Measurements from ENCODE around the gene PMFBP1. TPM values are rescaled to one million over a fixed set of nuclear protein-coding genes. Genes with fewer than 3 reads are reported as not detected.

PMFBP1 gene
- polyA plus RNA-seq, 1 donor: 4.7 TPM

DNA sequence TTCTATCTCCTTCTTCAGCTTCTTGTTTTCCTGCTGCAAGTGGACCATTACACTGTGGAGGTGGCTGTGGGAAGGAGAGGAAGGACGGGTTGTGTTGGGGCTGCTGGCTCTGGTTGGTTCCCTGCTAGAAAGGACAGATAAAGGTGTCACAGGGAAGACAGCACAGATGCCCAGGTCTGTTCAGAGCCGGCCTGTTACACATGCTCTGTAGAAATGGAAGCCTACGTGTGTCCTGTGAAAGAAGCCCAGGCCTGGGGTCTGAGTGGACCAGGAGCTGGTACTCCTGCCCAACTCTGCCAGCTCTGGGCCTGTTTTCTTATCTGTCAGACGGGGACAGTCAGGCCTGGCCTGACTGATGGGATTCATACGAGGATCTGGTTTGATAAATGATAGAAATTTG lies 51.9 kb downstream of the PMFBP1 start:
- H3K27me3 ChIP-seq (ENCODE audit: control insufficient read depth, insufficient read depth, low read length): no peaks in the 10 kb centered on the region
- no peak overlapping the region for H3K27ac ChIP-seq (ENCODE audit: low read length)
- H3K9me3 ChIP-seq (ENCODE audit: control insufficient read depth, low read depth, low read length): no peaks in the 10 kb centered on the region
- WGBS (ENCODE audit: insufficient coverage, low lambda C conversion rate): no CpG with 5 or more reads among the region's 5 CpGs
- no peaks in the 10 kb centered on the region for H3K36me3 ChIP-seq (ENCODE audit: control insufficient read depth, insufficient read depth, low read length)
- peaks cover under 1% of the 10 kb centered on the region for H3K4me1 ChIP-seq (ENCODE audit: control insufficient read depth, insufficient read depth, low read length)
- no peak for DNase-seq
- H3K4me3 ChIP-seq (ENCODE audit: low read length): no peak overlapping the region

DNA sequence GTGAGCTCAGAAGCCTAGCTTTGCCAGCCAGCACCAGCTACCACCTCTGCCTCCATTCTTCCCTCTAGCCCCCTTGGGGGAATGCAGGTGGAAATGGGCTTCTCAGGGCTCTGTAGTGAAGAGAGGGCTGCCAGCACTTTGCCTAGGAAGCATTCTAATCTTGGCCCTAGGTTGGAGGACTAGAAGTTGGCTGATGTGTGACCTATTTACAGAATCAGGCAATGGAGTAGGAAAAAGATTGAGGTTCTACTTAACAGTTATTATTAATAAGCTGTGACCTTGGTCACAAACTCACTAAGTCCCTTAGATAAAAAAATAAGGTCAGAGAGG lies 58.4 kb downstream of the PMFBP1 start:
- no peak for DNase-seq
- peaks cover 7% of the 10 kb centered on the region for H3K9me3 ChIP-seq (ENCODE audit: control insufficient read depth, low read depth, low read length)
- peaks cover 41% of the 10 kb centered on the region for H3K36me3 ChIP-seq (ENCODE audit: control insufficient read depth, insufficient read depth, low read length)
- no peak overlapping the region for H3K4me3 ChIP-seq (ENCODE audit: low read length)
- H3K27me3 ChIP-seq (ENCODE audit: control insufficient read depth, insufficient read depth, low read length): no peaks in the 10 kb centered on the region
- H3K27ac ChIP-seq (ENCODE audit: low read length): no peak overlapping the region
- peaks cover 2% of the 10 kb centered on the region for H3K4me1 ChIP-seq (ENCODE audit: control insufficient read depth, insufficient read depth, low read length)

- no peaks in the 10 kb centered on the region for H3K27me3 ChIP-seq (ENCODE audit: control insufficient read depth, insufficient read depth, low read length)
- no peak overlapping the region for H3K27ac ChIP-seq (ENCODE audit: low read length)
- DNase-seq: no peak
- H3K4me3 ChIP-seq (ENCODE audit: low read length): no peak overlapping the region
- H3K4me1 ChIP-seq (ENCODE audit: control insufficient read depth, insufficient read depth, low read length): peaks cover 2% of the 10 kb centered on the region
- no CpG with 5 or more reads among the region's 7 CpGs for WGBS (ENCODE audit: insufficient coverage, low lambda C conversion rate)
- H3K9me3 ChIP-seq (ENCODE audit: control insufficient read depth, low read depth, low read length): peaks cover 7% of the 10 kb centered on the region
- peaks cover 46% of the 10 kb centered on the region for H3K36me3 ChIP-seq (ENCODE audit: control insufficient read depth, insufficient read depth, low read length)
Observed at GRCh38 chr16:72112906-72113615, 58.9 kb downstream of the PMFBP1 start.

- Histone ChIP-seq H3K27me3 (ENCODE audit: control insufficient read depth, insufficient read depth, low read length) (no peaks in the 10 kb centered on the region), H3K4me3 (ENCODE audit: low read length) (no peak overlapping the region), H3K27ac (ENCODE audit: low read length) (no peak overlapping the region), H3K9me3 (ENCODE audit: control insufficient read depth, low read depth, low read length) (peaks cover 7% of the 10 kb centered on the region), H3K36me3 (ENCODE audit: control insufficient read depth, insufficient read depth, low read length) (peaks cover 52% of the 10 kb centered on the region), H3K4me1 (ENCODE audit: control insufficient read depth, insufficient read depth, low read length) (peaks cover 2% of the 10 kb centered on the region)
- DNase-seq: no peak
- no CpG with 5 or more reads among the region's 15 CpGs for WGBS (ENCODE audit: insufficient coverage, low lambda C conversion rate)
Observed at GRCh38 chr16:72112452-72112792, 59.5 kb downstream of the PMFBP1 start.

- Histone ChIP-seq H3K9me3 (ENCODE audit: control insufficient read depth, low read depth, low read length) (peaks cover 7% of the 10 kb centered on the region), H3K36me3 (ENCODE audit: control insufficient read depth, insufficient read depth, low read length) (peaks cover 57% of the 10 kb centered on the region), H3K4me1 (ENCODE audit: control insufficient read depth, insufficient read depth, low read length) (peaks cover 2% of the 10 kb centered on the region), H3K27me3 (ENCODE audit: control insufficient read depth, insufficient read depth, low read length) (no peaks in the 10 kb centered on the region), H3K4me3 (ENCODE audit: low read length) (no peak overlapping the region), H3K27ac (ENCODE audit: low read length) (no peak overlapping the region)
- DNase-seq: peak; percentile 43 to 70
- no CpG with 5 or more reads among the region's 19 CpGs for WGBS (ENCODE audit: insufficient coverage, low lambda C conversion rate)
Observed at GRCh38 chr16:72111657-72112451, 60.1 kb downstream of the PMFBP1 start.

GRCh38 chr16:72110662-72111615 lies 61.0 kb downstream of the PMFBP1 start:
- peaks cover 7% of the 10 kb centered on the region for H3K9me3 ChIP-seq (ENCODE audit: control insufficient read depth, low read depth, low read length)
- 100% methylated on average over 1 of the region's 23 CpGs for WGBS (ENCODE audit: insufficient coverage, low lambda C conversion rate)
- no peak for DNase-seq
- peaks cover 2% of the 10 kb centered on the region for H3K4me1 ChIP-seq (ENCODE audit: control insufficient read depth, insufficient read depth, low read length)
- H3K36me3 ChIP-seq (ENCODE audit: control insufficient read depth, insufficient read depth, low read length): peaks cover 66% of the 10 kb centered on the region
- H3K4me3 ChIP-seq (ENCODE audit: low read length): no peak overlapping the region
- no peak overlapping the region for H3K27ac ChIP-seq (ENCODE audit: low read length)
- no peaks in the 10 kb centered on the region for H3K27me3 ChIP-seq (ENCODE audit: control insufficient read depth, insufficient read depth, low read length)

- Histone ChIP-seq H3K9me3 (ENCODE audit: control insufficient read depth, low read depth, low read length) (peaks cover 7% of the 10 kb centered on the region), H3K36me3 (ENCODE audit: control insufficient read depth, insufficient read depth, low read length) (peaks cover 74% of the 10 kb centered on the region), H3K27ac (ENCODE audit: low read length) (no peak overlapping the region), H3K4me1 (ENCODE audit: control insufficient read depth, insufficient read depth, low read length) (peaks cover 2% of the 10 kb centered on the region), H3K4me3 (ENCODE audit: low read length) (no peak overlapping the region), H3K27me3 (ENCODE audit: control insufficient read depth, insufficient read depth, low read length) (no peaks in the 10 kb centered on the region)
- no peak for DNase-seq
- 100% methylated on average over 2 of the region's 12 CpGs for WGBS (ENCODE audit: insufficient coverage, low lambda C conversion rate)
Observed at GRCh38 chr16:72109966-72110530, 61.9 kb downstream of the PMFBP1 start.

DNA sequence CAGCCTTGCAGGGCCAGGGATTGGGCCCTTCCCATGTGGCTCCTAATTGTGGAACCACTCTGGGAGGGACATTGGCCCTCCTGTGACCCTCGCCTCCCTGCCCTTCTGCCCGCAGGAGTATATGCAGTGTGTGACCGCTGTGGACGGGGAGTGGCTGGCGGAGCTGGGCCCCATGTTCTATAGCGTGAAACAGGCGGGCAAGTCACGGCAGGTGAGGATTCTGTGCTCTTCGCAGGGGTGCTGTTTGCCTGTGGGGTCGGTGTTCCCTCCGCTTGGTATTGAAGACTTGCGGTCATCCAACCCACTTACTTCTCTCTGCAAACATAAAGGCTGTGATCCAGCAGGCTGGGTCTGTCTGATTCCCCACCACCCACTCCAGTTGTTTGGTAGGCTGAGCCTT lies 62.7 kb downstream of the PMFBP1 start:
- DNase-seq: no peak
- H3K9me3 ChIP-seq (ENCODE audit: control insufficient read depth, low read depth, low read length): peaks cover 7% of the 10 kb centered on the region
- no peak overlapping the region for H3K4me3 ChIP-seq (ENCODE audit: low read length)
- H3K27ac ChIP-seq (ENCODE audit: low read length): no peak overlapping the region
- no CpG with 5 or more reads among the region's 12 CpGs for WGBS (ENCODE audit: insufficient coverage, low lambda C conversion rate)
- H3K27me3 ChIP-seq (ENCODE audit: control insufficient read depth, insufficient read depth, low read length): no peaks in the 10 kb centered on the region
- H3K36me3 ChIP-seq (ENCODE audit: control insufficient read depth, insufficient read depth, low read length): peaks cover 82% of the 10 kb centered on the region
- H3K4me1 ChIP-seq (ENCODE audit: control insufficient read depth, insufficient read depth, low read length): peaks cover 2% of the 10 kb centered on the region

DNA sequence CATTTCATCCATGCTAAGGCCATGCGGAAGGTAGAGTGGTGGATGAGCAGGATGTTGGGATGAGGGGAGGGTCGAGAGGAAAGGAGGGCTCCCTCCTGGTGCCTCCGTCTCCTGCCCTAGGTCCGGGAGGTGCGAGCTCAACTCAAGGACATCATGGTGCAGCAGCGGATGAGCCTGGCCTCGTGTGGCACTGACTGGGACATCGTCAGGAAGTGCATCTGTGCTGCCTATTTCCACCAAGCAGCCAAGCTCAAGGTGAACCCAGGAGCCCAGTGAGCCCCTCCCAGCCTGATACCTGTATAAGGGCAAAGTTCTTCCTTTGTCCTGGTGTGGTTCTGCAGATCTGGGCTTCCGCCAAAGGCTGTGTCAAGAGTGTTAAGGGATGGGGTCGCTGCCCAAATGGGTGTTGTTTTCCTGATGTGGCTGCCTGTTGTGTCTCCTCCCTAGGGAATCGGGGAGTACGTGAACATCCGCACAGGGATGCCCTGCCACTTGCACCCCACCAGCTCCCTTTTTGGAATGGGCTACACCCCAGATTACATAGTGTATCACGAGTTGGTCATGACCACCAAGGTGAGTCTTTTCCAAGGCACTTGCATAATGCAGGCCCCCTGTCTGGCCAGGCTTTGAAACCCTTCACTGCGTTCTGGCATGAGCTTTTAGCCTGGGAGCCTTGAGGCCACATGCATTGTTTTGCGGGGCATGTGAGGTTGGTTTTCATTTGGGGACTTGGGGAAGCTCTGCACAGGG lies 63.4 kb downstream of the PMFBP1 start:
- DNase-seq: no peak
- WGBS (ENCODE audit: insufficient coverage, low lambda C conversion rate): 100% methylated on average over 1 of the region's 16 CpGs
- H3K4me3 ChIP-seq (ENCODE audit: low read length): no peak overlapping the region
- H3K9me3 ChIP-seq (ENCODE audit: control insufficient read depth, low read depth, low read length): peaks cover 7% of the 10 kb centered on the region
- H3K4me1 ChIP-seq (ENCODE audit: control insufficient read depth, insufficient read depth, low read length): peaks cover 2% of the 10 kb centered on the region
- H3K27me3 ChIP-seq (ENCODE audit: control insufficient read depth, insufficient read depth, low read length): no peaks in the 10 kb centered on the region
- H3K27ac ChIP-seq (ENCODE audit: low read length): no peak overlapping the region
- H3K36me3 ChIP-seq (ENCODE audit: control insufficient read depth, insufficient read depth, low read length): peaks cover 90% of the 10 kb centered on the region
